GM19324 (cell line): ENCODE results near the gene FAM98A.

Source experiments
- ATAC-seq: cut with Tn5 transposase; IDR thresholded peaks from one replicate; pipeline ENCODE4 v1.9.1; 2021; ENCODE audit warnings: mild to moderate bottlenecking, moderate library complexity; ENCODE audit not compliant: unreplicated experiment, low FRiP score

FAM98A gene

GRCh38 chr2:33598561-33599174 lies 431 bp downstream of the FAM98A start:
- peak; percentile 36 for ATAC-seq

- no peak for ATAC-seq
Measured at GRCh38 chr2:33597026-33597425, 2.1 kb downstream of the FAM98A start.

GRCh38 chr2:33595385-33595784 lies 3.7 kb downstream of the FAM98A start:
- ATAC-seq = no peak

GRCh38 chr2:33589444-33589843 lies 9.7 kb downstream of the FAM98A start:
- ATAC-seq = no peak

- ATAC-seq = no peak
Measured at GRCh38 chr2:33588232-33588631, 10.9 kb downstream of the FAM98A start.

- no peak for ATAC-seq
Measured at GRCh38 chr2:33586766-33587165, 12.3 kb downstream of the FAM98A start.

GRCh38 chr2:33583194-33583938 lies 15.7 kb downstream of the FAM98A start:
- no peak for ATAC-seq

- no peak for ATAC-seq
Measured at GRCh38 chr2:33581872-33582271, 17.2 kb downstream of the FAM98A start.

GRCh38 chr2:33579227-33579626 lies 19.9 kb downstream of the FAM98A start:
- ATAC-seq = no peak

GRCh38 chr2:33577668-33578067 lies 21.4 kb downstream of the FAM98A start:
- no peak for ATAC-seq

GRCh38 chr2:33577084-33577483 lies 22.0 kb downstream of the FAM98A start:
- ATAC-seq = no peak

- ATAC-seq = no peak
Measured at GRCh38 chr2:33573657-33574056, 25.4 kb downstream of the FAM98A start.

GRCh38 chr2:33570681-33571080 lies 28.4 kb downstream of the FAM98A start:
- no peak for ATAC-seq

GRCh38 chr2:33561872-33562271 lies 37.2 kb downstream of the FAM98A start:
- no peak for ATAC-seq

- ATAC-seq = no peak
Measured at GRCh38 chr2:33560017-33560416, 39.1 kb downstream of the FAM98A start.

- ATAC-seq = no peak
Measured at GRCh38 chr2:33559328-33559727, 39.8 kb downstream of the FAM98A start.

- no peak for ATAC-seq
Measured at GRCh38 chr2:33555681-33556080, 43.4 kb downstream of the FAM98A start.

GRCh38 chr2:33552758-33553461 lies 46.2 kb downstream of the FAM98A start:
- no peak for ATAC-seq

GRCh38 chr2:33550206-33550605 lies 48.9 kb downstream of the FAM98A start:
- ATAC-seq = no peak

GRCh38 chr2:33541243-33541642 lies 57.9 kb downstream of the FAM98A start:
- no peak for ATAC-seq

- ATAC-seq = no peak
Measured at GRCh38 chr2:33535421-33535820, 63.7 kb downstream of the FAM98A start.
